HG03025 (cell line): ENCODE results near the gene CD300C.
"Not testable (repeated sequence)": the region's sequence is repeated elsewhere in the genome, so short reads cannot be mapped to it uniquely, and the experiment has no call there.

Experiments used
- ATAC-seq: cut with Tn5 transposase; IDR thresholded peaks from one replicate; pipeline ENCODE4 v1.9.1; 2021; ENCODE audit warnings: mild to moderate bottlenecking, moderate library complexity; ENCODE audit not compliant: unreplicated experiment, low FRiP score

CD300C gene

DNA sequence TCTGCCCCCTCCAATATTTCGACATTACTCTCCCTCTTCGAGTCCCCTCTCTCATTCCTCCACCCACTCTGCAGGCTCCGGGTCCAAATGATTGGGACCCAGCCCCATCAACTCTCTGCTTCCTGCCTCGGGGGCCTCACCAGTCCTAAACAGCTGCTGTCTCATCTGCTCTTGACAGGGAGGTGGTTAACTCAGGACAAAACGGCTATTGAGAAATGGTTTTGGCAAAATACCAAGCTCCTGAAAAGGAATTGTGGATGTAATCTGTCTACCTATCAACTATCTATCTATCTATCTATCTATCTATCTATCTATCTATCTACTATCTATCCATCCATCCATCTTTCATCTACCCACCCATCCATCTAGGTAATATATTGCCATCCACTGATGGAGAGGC, 19.2 kb upstream of the CD300C start:
- no peak for ATAC-seq

DNA sequence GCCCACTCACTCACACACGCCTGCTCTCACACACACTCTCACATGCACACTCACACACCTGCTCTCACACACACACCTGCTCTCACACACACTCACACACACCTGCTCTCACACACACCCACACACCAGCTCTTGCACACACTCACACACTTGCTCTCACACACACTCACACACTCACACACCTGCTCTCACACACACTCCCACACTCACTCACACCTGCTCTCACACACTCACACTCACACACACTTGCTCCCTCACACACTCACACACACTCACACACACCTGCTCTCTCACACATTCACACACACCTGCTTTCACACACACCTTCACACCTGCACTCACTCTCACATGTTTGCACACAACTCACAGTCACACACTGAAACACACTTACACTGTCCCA, 17.4 kb upstream of the CD300C start:
- no peak for ATAC-seq

DNA sequence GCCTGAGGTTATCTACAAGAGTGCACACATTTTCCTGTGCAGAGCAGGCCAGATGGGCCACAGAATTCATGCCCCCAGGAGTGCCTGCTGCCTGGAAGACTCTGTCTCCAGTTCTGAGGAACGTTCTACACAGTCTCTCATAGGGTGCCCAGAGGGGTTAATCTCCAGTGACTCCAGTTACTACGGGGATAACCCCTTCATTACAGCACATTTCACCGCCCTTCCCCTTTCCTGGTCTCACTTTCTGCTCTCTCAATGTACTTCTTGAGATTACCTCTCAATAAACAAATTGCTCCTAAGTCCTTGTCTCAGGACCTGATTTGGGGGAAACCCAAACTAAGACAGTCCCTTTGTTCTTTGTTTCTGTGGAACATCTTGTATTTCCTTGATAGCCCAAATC, 15.7 kb upstream of the CD300C start:
- no peak for ATAC-seq

- no peak for ATAC-seq
Measured at GRCh38 chr17:74558882-74559519, 13.1 kb upstream of the CD300C start.

DNA sequence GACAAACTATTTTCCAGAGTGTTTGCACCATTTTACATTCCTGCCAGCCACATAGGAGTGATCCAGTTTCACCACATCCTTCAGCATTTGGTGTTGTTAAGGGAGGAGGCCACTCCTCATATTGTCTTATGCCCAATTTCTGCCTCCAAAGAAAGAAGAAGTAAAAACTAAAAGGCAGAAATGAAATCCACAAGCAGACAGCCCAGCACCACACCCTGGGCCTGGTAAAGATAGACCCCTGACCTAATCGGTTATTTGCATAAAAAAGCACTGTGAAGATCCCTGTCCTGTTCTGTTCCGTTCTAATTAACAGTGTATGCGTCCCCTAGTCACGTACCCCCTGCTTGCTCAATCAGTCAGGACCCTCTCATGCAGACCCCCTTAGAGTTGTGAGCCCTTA, 12.5 kb upstream of the CD300C start:
- not testable (repeated sequence) for ATAC-seq

DNA sequence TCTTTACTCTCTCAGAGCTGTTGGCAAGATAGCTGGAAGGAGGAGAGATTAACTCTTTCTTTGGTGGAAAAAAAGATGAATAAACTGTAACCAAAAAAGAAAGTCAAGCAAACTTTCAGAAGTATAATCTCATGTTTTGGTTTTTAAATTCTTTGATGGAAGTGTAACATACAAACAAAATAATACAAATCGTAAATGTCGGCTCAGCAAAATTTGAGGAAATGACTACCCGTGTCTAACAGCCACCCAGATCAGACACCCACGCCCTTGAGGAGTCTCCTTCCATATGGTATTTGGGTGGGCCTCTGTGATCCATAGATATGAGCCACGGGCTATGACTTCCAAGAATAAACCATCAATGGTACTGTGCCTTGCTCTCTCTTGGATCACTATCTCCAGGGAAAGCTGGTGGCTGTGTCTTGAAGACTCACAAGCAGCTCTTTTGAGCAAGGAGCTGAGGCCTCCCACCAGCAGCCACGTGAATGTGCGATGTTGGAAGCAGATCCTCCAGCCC, 9.6 kb upstream of the CD300C start:
- ATAC-seq: no peak

DNA sequence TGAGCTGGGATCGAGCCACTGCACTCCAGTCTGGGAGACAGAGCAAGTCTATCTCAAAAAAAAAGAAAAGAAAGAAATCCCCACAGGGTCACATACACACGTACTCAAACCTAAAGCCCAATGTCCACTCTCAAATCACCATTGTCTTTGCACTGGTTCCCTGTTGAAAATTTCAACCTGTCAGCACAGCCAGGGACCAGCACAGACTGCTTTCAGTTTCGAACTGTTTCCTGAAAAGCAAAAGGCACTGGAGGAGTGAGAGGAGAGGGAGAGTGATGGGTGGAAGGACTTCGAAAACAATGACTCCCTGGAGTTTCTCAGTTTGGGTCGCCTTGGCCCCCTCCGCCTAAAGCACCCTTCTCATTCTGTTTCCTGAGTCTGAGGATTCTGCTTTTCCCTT, 9.0 kb upstream of the CD300C start:
- ATAC-seq: no peak

DNA sequence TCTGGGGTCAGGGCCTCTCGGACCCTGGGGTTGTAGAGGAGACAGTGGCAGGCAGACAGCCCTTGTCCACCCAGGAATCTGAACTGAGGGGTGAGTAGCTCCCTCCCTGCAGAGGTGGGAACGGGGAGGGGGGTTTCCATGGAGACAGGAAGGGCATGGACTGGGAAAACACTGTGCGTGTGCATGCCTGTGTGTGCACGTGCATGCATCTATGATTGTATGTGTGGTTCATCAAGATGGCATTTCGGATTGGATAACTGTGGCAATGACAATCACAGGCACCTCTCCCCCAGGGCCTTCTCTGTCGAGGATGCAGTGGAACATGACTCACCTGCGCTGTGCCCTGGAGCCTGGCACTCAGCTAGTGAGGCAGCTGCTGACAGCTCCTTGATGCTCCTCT, 6.1 kb upstream of the CD300C start:
- ATAC-seq: no peak

GRCh38 chr17:74550602-74551001, 4.7 kb upstream of the CD300C start:
- no peak for ATAC-seq

DNA sequence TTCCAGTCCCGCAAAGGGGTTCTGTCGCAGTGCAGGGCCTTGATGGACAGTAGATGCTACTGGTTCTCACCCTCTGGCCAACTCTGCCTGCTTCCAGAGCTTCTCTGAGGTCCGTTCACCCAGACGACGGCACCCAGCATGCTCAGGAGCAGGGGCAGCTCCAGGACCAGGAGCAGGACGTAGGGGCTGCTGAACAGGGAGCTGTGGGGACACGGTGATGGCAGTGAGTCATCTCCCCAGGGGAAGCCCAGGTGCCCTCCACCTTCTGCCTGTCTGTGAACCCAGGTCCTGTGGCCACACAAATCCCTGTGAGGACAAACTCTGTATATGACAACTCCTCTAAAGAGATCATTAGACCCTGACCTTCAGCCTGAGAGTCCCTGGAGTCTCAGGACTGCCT, 3.4 kb upstream of the CD300C start:
- ATAC-seq: no peak

DNA sequence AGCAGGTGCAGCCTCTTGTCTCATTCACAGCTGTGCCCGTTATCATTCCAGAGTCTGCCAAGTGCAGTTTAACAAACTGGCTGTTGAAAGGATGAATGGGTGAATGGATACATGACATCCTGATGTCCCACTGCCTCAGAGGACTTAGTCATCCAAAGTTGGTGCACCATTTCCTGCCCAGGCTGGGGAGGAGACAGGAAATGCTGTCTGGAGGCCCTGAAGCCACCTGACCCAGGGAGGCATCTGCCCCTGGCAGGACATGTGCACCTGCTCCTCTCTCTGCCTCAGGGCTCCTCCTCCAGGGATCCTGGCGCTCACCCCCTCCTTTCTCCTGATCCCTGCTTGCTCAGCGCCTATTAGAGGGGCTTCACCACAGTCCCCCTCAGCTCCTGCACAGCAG, 1.8 kb upstream of the CD300C start:
- ATAC-seq: no peak

- no peak for ATAC-seq
Measured at GRCh38 chr17:74547264-74547663, 1.3 kb upstream of the CD300C start.

DNA sequence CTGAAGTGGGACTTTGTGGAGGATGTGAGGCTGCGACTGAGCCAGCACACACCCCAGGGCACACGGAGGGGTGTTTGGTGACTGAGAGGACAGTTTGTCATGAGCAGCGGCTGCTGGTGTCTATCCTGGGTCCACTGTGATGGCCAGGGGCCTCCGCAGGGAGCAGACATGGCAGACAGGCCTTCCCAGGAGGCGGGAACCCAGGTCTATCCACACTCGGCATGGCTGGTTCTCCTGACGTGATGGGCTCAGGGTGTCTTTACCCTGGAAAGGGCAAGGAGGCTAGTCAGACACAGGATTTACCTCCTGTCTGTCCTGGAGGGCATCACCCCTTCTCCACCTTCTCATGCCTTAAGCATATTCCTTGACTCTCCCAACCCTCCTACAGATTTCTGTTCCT, 671 bp upstream of the CD300C start:
- ATAC-seq: no peak

- no peak for ATAC-seq
Measured at GRCh38 chr17:74544991-74545842, 698 bp downstream of the CD300C start.

- no peak for ATAC-seq
Measured at GRCh38 chr17:74543891-74544760, 1.8 kb downstream of the CD300C start.

DNA sequence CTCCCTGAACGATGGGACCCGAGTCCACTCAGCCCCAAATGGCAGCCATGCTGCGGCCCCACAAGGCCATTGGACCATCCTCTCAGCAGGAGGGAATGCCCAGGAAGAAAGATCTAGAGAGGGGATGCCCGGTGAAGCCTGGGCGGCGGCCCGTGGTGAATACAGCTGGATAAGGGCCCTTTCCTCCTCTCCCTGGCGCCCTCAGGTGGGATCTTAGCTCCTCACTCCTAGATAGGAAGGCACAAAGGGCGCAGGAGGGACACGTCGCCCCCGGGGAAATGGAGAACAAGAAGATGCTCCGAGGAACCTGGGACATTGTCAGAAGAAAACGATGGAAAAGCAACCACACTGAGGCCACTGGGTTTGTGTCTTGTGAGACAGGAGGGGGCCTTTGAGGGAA, 2.5 kb downstream of the CD300C start:
- ATAC-seq: no peak

GRCh38 chr17:74542727-74543383, 3.1 kb downstream of the CD300C start:
- ATAC-seq: no peak

DNA sequence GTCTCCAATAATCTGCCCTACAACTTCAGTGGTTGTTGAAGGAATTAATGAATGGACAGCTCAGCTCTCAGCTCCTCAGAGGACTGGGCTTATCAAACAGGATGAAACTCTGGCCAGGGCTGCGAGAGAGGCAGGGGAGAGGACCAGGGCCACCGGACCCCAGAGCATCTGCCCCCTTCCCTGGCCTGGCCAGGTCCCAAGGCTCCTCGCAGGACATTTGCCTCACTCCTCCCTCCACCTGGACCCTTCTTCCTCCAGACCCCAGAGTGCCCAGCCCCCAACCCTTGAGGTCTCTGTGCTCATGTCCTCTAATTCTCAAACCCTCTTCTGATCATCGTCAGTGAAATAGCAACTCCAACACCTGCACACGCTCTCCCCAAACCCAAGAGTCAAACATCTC, 3.7 kb downstream of the CD300C start:
- no peak for ATAC-seq

- ATAC-seq: no peak
Measured at GRCh38 chr17:74541176-74542111, 4.5 kb downstream of the CD300C start.
